H1 (cell line): ENCODE results near the gene B3GALT6. TPM values are rescaled to one million over a fixed set of nuclear protein-coding genes. Genes with fewer than 3 reads are reported as not detected.

Experiments used
- CTCF ChIA-PET: fragments of 300-600 bp; sonication (Branson Sonifier 250); formaldehyde crosslinking; loops from one replicate; lab custom pipeline; 2021; ENCODE audit not compliant: partially characterized antibody; lab: Charles Lee
- POLR2A ChIA-PET: fragments of 300-600 bp; sonication (Branson Sonifier 250); formaldehyde crosslinking; loops from one replicate; lab custom pipeline; 2021; ENCODE audit warnings: inconsistent platforms; ENCODE audit not compliant: partially characterized antibody; lab: Charles Lee
- DNase-seq, 2 experiments: peaks; one replicate each; pipeline versions ENCODE4 v3.0.0 to v3.0.0-alpha.2; 2010 to 2022; ENCODE audit warnings: low spot score in 2 of 2, low read depth in 1 of 2, mixed read lengths in 1 of 2
- FAIRE-seq: peaks from 2 replicates; lab custom pipeline; 2011; peaks lifted over from hg19 to GRCh38; lab: Jason Lieb, UNC
- H2AFZ ChIP-seq: 2 replicates; pipeline ENCODE4 v1.8.1; 2012; ENCODE audit warnings: low read length, inconsistent platforms
- H2AK5ac ChIP-seq: 2 replicates; pipeline ENCODE4 v1.6.1; 2013; ENCODE audit warnings: low read depth, low read length
- H2BK120ac ChIP-seq: replicated peaks from 2 replicates; pipeline ENCODE3; 2013; ENCODE audit warnings: low read depth, low read length, inconsistent platforms
- H2BK12ac ChIP-seq: 2 replicates; pipeline ENCODE4 v1.6.1; 2013; ENCODE audit warnings: low read depth, low read length
- H2BK15ac ChIP-seq: 2 replicates; pipeline ENCODE4 v1.6.1; 2013; ENCODE audit warnings: low read length
- H2BK20ac ChIP-seq: 2 replicates; pipeline ENCODE4 v1.6.1; 2013; ENCODE audit warnings: low read length
- H2BK5ac ChIP-seq: 2 replicates; pipeline ENCODE4 v1.6.1; 2013; ENCODE audit warnings: low read depth, low read length
- H3K14ac ChIP-seq: 2 replicates; pipeline ENCODE4 v1.6.1; 2013; ENCODE audit warnings: inconsistent platforms; ENCODE audit not compliant: insufficient read length
- H3K18ac ChIP-seq: 2 replicates; pipeline ENCODE4 v1.6.1; 2013; ENCODE audit warnings: low read length; ENCODE audit errors: extremely low read depth
- H3K23ac ChIP-seq: 2 replicates; pipeline ENCODE4 v1.6.1; 2013; ENCODE audit warnings: inconsistent platforms; ENCODE audit not compliant: insufficient read length
- H3K23me2 ChIP-seq: 2 replicates; pipeline ENCODE4 v1.6.1; 2013; ENCODE audit warnings: low read depth, low read length
- H3K27ac ChIP-seq: 2 replicates; pipeline ENCODE4 v1.6.1; 2011; ENCODE audit warnings: low read depth, low read length, inconsistent platforms
- H3K27me3 ChIP-seq, 4 experiments: replicated peaks in 1 of 4; 1 replicate in 1 of 4; 2 replicates in 3 of 4; pipeline versions ENCODE4 v1.6.1 to v1.8.1; 2011 to 2013; ENCODE audit warnings: low read length in 3 of 4, mild to moderate bottlenecking in 3 of 4, inconsistent platforms in 2 of 4, mixed read lengths in 2 of 4, moderate library complexity in 1 of 4; ENCODE audit not compliant: control insufficient read depth in 3 of 4, insufficient read depth in 3 of 4; ENCODE audit errors: extremely low read depth in 1 of 4
- H3K36me3 ChIP-seq, 4 experiments: 2 replicates each; pipeline versions ENCODE4 v1.6.1 to v1.8.1; 2011 to 2013; ENCODE audit warnings: mild to moderate bottlenecking in 4 of 4, low read length in 3 of 4, moderate library complexity in 2 of 4, control low read depth in 1 of 4, inconsistent platforms in 1 of 4; ENCODE audit not compliant: insufficient read depth in 4 of 4, control insufficient read depth in 2 of 4
- H3K4ac ChIP-seq: replicated peaks from 2 replicates; pipeline ENCODE3; 2013; ENCODE audit warnings: low read length, low read depth, mixed read lengths, inconsistent platforms; ENCODE audit not compliant: insufficient read length
- H3K4me1 ChIP-seq, 4 experiments: replicated peaks in 1 of 4; 1 replicate in 1 of 4; 2 replicates in 3 of 4; pipeline versions ENCODE4 v1.6.1 to v1.8.1; 2011 to 2013; ENCODE audit warnings: low read length in 3 of 4, inconsistent platforms in 2 of 4, mixed read lengths in 1 of 4; ENCODE audit not compliant: insufficient read depth in 4 of 4, control insufficient read depth in 3 of 4
- H3K4me2 ChIP-seq, 2 experiments: 2 replicates each; pipeline versions ENCODE4 v1.6.1 to v1.8.1; 2011 to 2013; ENCODE audit warnings: low read depth in 2 of 2, low read length in 2 of 2, control low read depth in 1 of 2, inconsistent platforms in 1 of 2, mild to moderate bottlenecking in 1 of 2; ENCODE audit not compliant: insufficient read depth in 1 of 2
- H3K4me3 ChIP-seq, 4 experiments: fragments of 200-600, 300-600 bp in 1 of 4; sonication (generic), shearing (Covaris generic), sonication (Bioruptor Twin) in 1 of 4; 2 replicates each; pipeline versions ENCODE4 v1.5.1 to v1.8.1; 2011 to 2016; ENCODE audit warnings: low read length in 4 of 4, low read depth in 3 of 4, control low read depth in 2 of 4, inconsistent platforms in 2 of 4, mild to moderate bottlenecking in 2 of 4, mixed read lengths in 1 of 4, moderate library complexity in 1 of 4; ENCODE audit not compliant: insufficient read depth in 2 of 4; ENCODE audit errors: extremely low read depth in 1 of 4
- H3K56ac ChIP-seq: replicated peaks from 2 replicates; pipeline ENCODE3; 2013; ENCODE audit warnings: low read depth, mild to moderate bottlenecking, mixed read lengths, low read length, inconsistent platforms; ENCODE audit not compliant: insufficient read length
- H3K79me1 ChIP-seq: 2 replicates; pipeline ENCODE4 v1.6.1; 2013; ENCODE audit warnings: low read depth, low read length, control low read depth
- H3K79me2 ChIP-seq, 2 experiments: 2 replicates each; pipeline versions ENCODE4 v1.6.1 to v1.8.1; 2012 to 2013; ENCODE audit warnings: low read length in 2 of 2, mild to moderate bottlenecking in 2 of 2, inconsistent platforms in 1 of 2; ENCODE audit not compliant: insufficient read depth in 2 of 2, control insufficient read depth in 1 of 2
- H3K9ac ChIP-seq, 4 experiments: replicated peaks in 1 of 4; 1 replicate in 1 of 4; 2 replicates in 3 of 4; pipeline versions ENCODE4 v1.6.1 to v1.8.1; 2011 to 2013; ENCODE audit warnings: low read depth in 3 of 4, low read length in 3 of 4, control low read depth in 2 of 4, mild to moderate bottlenecking in 2 of 4, moderate library complexity in 2 of 4, inconsistent platforms in 1 of 4; ENCODE audit errors: extremely low read depth in 1 of 4
- H3K9me3 ChIP-seq, 2 experiments: 2 replicates each; pipeline versions ENCODE4 v1.6.1 to v1.8.1; 2012 to 2013; ENCODE audit warnings: mild to moderate bottlenecking in 2 of 2, moderate library complexity in 2 of 2, control low read depth in 1 of 2, inconsistent platforms in 1 of 2, low read depth in 1 of 2, low read length in 1 of 2, mixed read lengths in 1 of 2; ENCODE audit not compliant: insufficient read depth in 2 of 2
- H4K20me1 ChIP-seq, 2 experiments: replicated peaks in 1 of 2; 2 replicates each; pipeline versions ENCODE3 to v1.8.1; 2011 to 2013; ENCODE audit warnings: inconsistent platforms in 2 of 2, low read length in 2 of 2, mild to moderate bottlenecking in 1 of 2; ENCODE audit not compliant: insufficient read depth in 2 of 2, control insufficient read depth in 1 of 2
- H4K5ac ChIP-seq: 2 replicates; pipeline ENCODE4 v1.6.1; 2013; ENCODE audit warnings: low read length, low read depth, mixed read lengths, inconsistent platforms; ENCODE audit not compliant: insufficient read length
- H4K8ac ChIP-seq: 2 replicates; pipeline ENCODE4 v1.8.0; 2013; ENCODE audit warnings: mild to moderate bottlenecking, moderate library complexity, low read length, inconsistent platforms; ENCODE audit not compliant: insufficient read depth; ENCODE audit errors: extremely low read depth
- H4K91ac ChIP-seq: replicated peaks from 2 replicates; pipeline ENCODE3; 2013; ENCODE audit warnings: low read length, mixed read lengths, inconsistent platforms; ENCODE audit not compliant: insufficient read length
- SP1 ChIP-seq: IDR thresholded peaks from 2 replicates; pipeline ENCODE4 v1.6.1; 2011; ENCODE audit warnings: low read depth, low read length
- WGBS, 2 experiments: shearing (Covaris generic) in 1 of 2; methylation state at CpG; one replicate each; pipeline versions ENCODE4 v1.1.6 to v1.1.7; 2013 to 2015; ENCODE audit warnings: low lambda C conversion rate in 2 of 2, mixed read lengths in 2 of 2, inconsistent platforms in 1 of 2, low coverage in 1 of 2, missing lambda C conversion rate in 1 of 2; ENCODE audit not compliant: insufficient replicate concordance in 2 of 2, insufficient coverage in 1 of 2, insufficient read length in 1 of 2; ENCODE audit errors: extremely low coverage in 1 of 2, missing lambda C conversion rate in 1 of 2; 5-methylcytosine and 5-hydroxymethylcytosine counted together
- polyA plus RNA-seq, 7 experiments: library from polyadenylated mRNA; depleted of rRNA in 3 of 7; stranded (reverse) in 5 of 7; unstranded in 2 of 7; fragments of >200 nt in 5 of 7; fragments of 200-250 nt in 2 of 7; gene quantifications; 1 replicate in 5 of 7; 2 replicates in 1 of 7; 4 replicates in 1 of 7; pipeline versions ENCODE4 v1.2.1 to v1.2.3, GENCODE V29; 2011 to 2013; ENCODE audit warnings: missing spikeins in 2 of 7, mixed read lengths in 2 of 7
- total RNA-seq: library from RNA; stranded (reverse); fragmentation: NEBNext Ultra II Directional; extraction: Animal tissue kit (Norgen Biotek cat#: 25700); gene quantifications from 2 replicates; pipeline ENCODE4 v1.2.1, GENCODE V29; 2021
- TF ChIP-seq, protein P1 (sequence below): IDR thresholded peaks from 2 replicates; pipeline ENCODE4 v1.6.1; 2012; ENCODE audit warnings: inconsistent platforms

B3GALT6 gene
- total and polyA plus RNA-seq, 2 of the 8 experiments (the other 6 are each of a cell fraction or from before 2014, with no cell fraction given): 18.4 to 20.4 TPM

DNA sequence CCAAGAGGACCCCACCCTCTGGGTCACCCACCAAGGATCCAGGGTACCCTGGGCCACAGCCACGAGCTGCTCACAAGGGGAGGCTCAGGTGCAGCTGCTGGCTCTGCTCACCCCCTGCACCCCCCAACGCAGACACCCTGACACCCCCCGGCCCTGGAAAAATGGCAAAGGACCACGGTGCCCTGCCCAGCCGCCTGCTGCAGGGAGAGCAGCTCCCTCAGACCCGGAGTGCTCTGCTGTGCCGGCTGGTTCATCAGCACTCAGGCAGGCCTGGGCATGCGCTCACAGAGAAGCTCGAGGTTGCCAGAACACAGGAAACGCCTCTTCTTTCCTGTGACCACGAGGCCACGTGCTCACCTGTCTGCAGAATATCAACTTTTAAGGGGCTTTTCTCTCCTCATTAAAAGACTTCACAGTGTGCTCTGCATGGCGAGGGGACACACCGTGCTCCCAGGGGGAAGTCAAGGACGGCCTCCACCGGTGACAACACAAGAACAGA lies 18.8 kb downstream of the B3GALT6 start:
- no peak overlapping the region for H2AFZ ChIP-seq
- H3K27ac ChIP-seq: no peak overlapping the region

More for the DNA sequence above, 18.8 kb downstream of the B3GALT6 start:
- no peak overlapping the region for H4K5ac ChIP-seq
- no peak overlapping the region for H3K18ac ChIP-seq
- no peak overlapping the region for H2AK5ac ChIP-seq
- H3K4ac ChIP-seq: peak overlapping the region; percentile 78
- H3K27me3 ChIP-seq: peaks cover 2 to 16% (median 10%) of the 10 kb centered on the region in 4 experiments; a peak in 6 of 7 replicates
- DNase-seq (no peak), FAIRE-seq (no peak)
- TF ChIP-seq, protein P1, sequence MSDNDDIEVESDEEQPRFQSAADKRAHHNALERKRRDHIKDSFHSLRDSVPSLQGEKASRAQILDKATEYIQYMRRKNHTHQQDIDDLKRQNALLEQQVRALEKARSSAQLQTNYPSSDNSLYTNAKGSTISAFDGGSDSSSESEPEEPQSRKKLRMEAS: peak; percentile 30; the same call in 1 of the 2 replicates
- no peak for TF ChIP-seq SP1
- H3K36me3 ChIP-seq: peaks cover 0 to 25% (median 10%) of the 10 kb centered on the region in 4 experiments; a peak in 6 of 8 replicates
- H4K91ac ChIP-seq: peak overlapping the region; percentile 34
- CTCF ChIA-PET: interaction anchor here (0.9 to 3.1 kb wide), 18 partner anchors 10 to 266 kb away, joined by 3 to 39 read pairs (median 4); no protein-coding TSS in a partner anchor
- H3K4me2 ChIP-seq: no peak overlapping the region
- no peak overlapping the region for H2BK120ac ChIP-seq
- peaks cover 1 to 16% of the 10 kb centered on the region in 2 experiments for H4K20me1 ChIP-seq
- no peak overlapping the region for H3K9ac ChIP-seq
- H3K4me3 ChIP-seq: no peak overlapping the region
- H3K14ac ChIP-seq: no peak overlapping the region
- H2BK20ac ChIP-seq: no peak overlapping the region
- H3K79me2 ChIP-seq: no peaks in the 10 kb centered on the region; a peak in 1 of 4 replicates
- H2BK5ac ChIP-seq: peak overlapping the region; percentile 60; the same call in 1 of the 2 replicates
- POLR2A ChIA-PET: interaction anchor here (1.0 to 2.0 kb wide), 6 partner anchors 9 to 169 kb away, joined by 3 to 8 read pairs (median 3); partner anchors contain the start of genes B3GALT6, SDF4 and UBE2J2
- H3K23me2 ChIP-seq: no peaks in the 10 kb centered on the region; the same call in 1 of the 2 replicates
- H3K56ac ChIP-seq: no peak overlapping the region
- no peak overlapping the region for H2BK12ac ChIP-seq
- H3K9me3 ChIP-seq: no peaks in the 10 kb centered on the region
- H3K79me1 ChIP-seq: no peaks in the 10 kb centered on the region
- H4K8ac ChIP-seq: no peak overlapping the region
- H3K4me1 ChIP-seq: peaks cover 0 to 8% (median under 1%) of the 10 kb centered on the region in 4 experiments; a peak in 5 of 7 replicates
- no peak overlapping the region for H3K23ac ChIP-seq
- H2BK15ac ChIP-seq: no peak overlapping the region
- 92% methylated on average over 16 of the region's 16 CpGs; no CpG with 5 or more reads in 1 of the 2 experiments for WGBS, 2 experiments
